Right forelimb (tissue), 1 donor: ENCODE results near the gene RHOT1.
"Not testable (repeated sequence)": the region's sequence is repeated elsewhere in the genome, so short reads cannot be mapped to it uniquely, and the experiment has no call there.

Experiments used
- DNase-seq: peaks from one replicate; pipeline ENCODE4 v3.0.0-alpha.2; 2018

RHOT1 gene

GRCh38 chr17:32124985-32125847, 17.1 kb upstream of the RHOT1 start:
- no peak for DNase-seq

- no peak for DNase-seq
Observed at GRCh38 chr17:32125848-32126153, 16.5 kb upstream of the RHOT1 start.

GRCh38 chr17:32126325-32126724, 16.0 kb upstream of the RHOT1 start:
- no peak for DNase-seq

- no peak for DNase-seq
Observed at GRCh38 chr17:32126746-32127145, 15.6 kb upstream of the RHOT1 start.

- DNase-seq = peak; percentile 88
Observed at GRCh38 chr17:32127158-32127897, 15.0 kb upstream of the RHOT1 start.

- DNase-seq = not testable (repeated sequence)
Observed at GRCh38 chr17:32128470-32128869, 13.8 kb upstream of the RHOT1 start.

- not testable (repeated sequence) for DNase-seq
Observed at GRCh38 chr17:32135497-32136117, 6.7 kb upstream of the RHOT1 start.

- DNase-seq = no peak
Observed at GRCh38 chr17:32136856-32137255, 5.4 kb upstream of the RHOT1 start.

- DNase-seq = not testable (repeated sequence)
Observed at GRCh38 chr17:32139504-32139903, 2.8 kb upstream of the RHOT1 start.

GRCh38 chr17:32141258-32141657, 1.0 kb upstream of the RHOT1 start:
- DNase-seq = no peak

GRCh38 chr17:32141679-32142037, 644 bp upstream of the RHOT1 start:
- DNase-seq = no peak

GRCh38 chr17:32142857-32143526, 690 bp downstream of the RHOT1 start:
- DNase-seq = no peak

- DNase-seq = no peak
Observed at GRCh38 chr17:32143527-32143870, 1.2 kb downstream of the RHOT1 start.

GRCh38 chr17:32144442-32144841, 2.1 kb downstream of the RHOT1 start:
- DNase-seq = not testable (repeated sequence)

GRCh38 chr17:32148351-32148750, 6.0 kb downstream of the RHOT1 start:
- DNase-seq = no peak

- no peak for DNase-seq
Observed at GRCh38 chr17:32150358-32150757, 8.1 kb downstream of the RHOT1 start.

GRCh38 chr17:32152130-32152529, 9.8 kb downstream of the RHOT1 start:
- no peak for DNase-seq

GRCh38 chr17:32155896-32156295, 13.6 kb downstream of the RHOT1 start:
- DNase-seq = no peak

- no peak for DNase-seq
Observed at GRCh38 chr17:32156656-32157055, 14.4 kb downstream of the RHOT1 start.

GRCh38 chr17:32157225-32157624, 14.9 kb downstream of the RHOT1 start:
- DNase-seq = no peak

- DNase-seq = no peak
Observed at GRCh38 chr17:32158870-32159585, 16.7 kb downstream of the RHOT1 start.

GRCh38 chr17:32159586-32160438, 17.5 kb downstream of the RHOT1 start:
- no peak for DNase-seq
